Measurements from ENCODE around the gene THRB. TPM values are rescaled to one million over a fixed set of nuclear protein-coding genes. Genes with fewer than 3 reads are reported as not detected.

THRB gene
- total RNA-seq, 4 donors from 2014 or later, result 3.7 to 11.3 (median 6.1) TPM

- TF ChIP-seq CTCF (IDR thresholded peaks at IDR 0.05) (no peak), POLR2A (IDR thresholded peaks at IDR 0.05) (no peak)
- Histone ChIP-seq H3K9me3 (no peaks in the 10 kb centered on the region), H3K27ac (no peak overlapping the region), H3K4me3 (no peak overlapping the region), H3K27me3 (no peaks in the 10 kb centered on the region), H3K36me3 (no peaks in the 10 kb centered on the region), H3K4me1 (no peaks in the 10 kb centered on the region)
- 77 to 81% methylated on average over 1 of the region's 1 CpG for WGBS, 2 donors
- DNase-seq, result no peak
- intact Hi-C loops (cut with DNase I), result no loop called here
These were observed 223.9 kb downstream of the THRB start for GRCh38 chr3:24270744-24271143.

- no peak for TF ChIP-seq POLR2A (IDR thresholded peaks at IDR 0.05)
- no peak for TF ChIP-seq CTCF (IDR thresholded peaks at IDR 0.05)
- H3K9me3 ChIP-seq, result no peaks in the 10 kb centered on the region
- H3K27me3 ChIP-seq, result no peaks in the 10 kb centered on the region
- intact Hi-C loops (cut with DNase I), result no loop called here
- H3K4me1 ChIP-seq, result no peaks in the 10 kb centered on the region
- no peak for DNase-seq
- H3K36me3 ChIP-seq, result no peaks in the 10 kb centered on the region
- no peak overlapping the region for H3K4me3 ChIP-seq
- 72 to 90% methylated on average over 2 of the region's 2 CpGs for WGBS, 2 donors
- no peak overlapping the region for H3K27ac ChIP-seq
These were observed 224.4 kb downstream of the THRB start for GRCh38 chr3:24270204-24270691.

- Histone ChIP-seq H3K27ac (no peak overlapping the region), H3K36me3 (no peaks in the 10 kb centered on the region), H3K27me3 (no peaks in the 10 kb centered on the region), H3K4me3 (no peak overlapping the region), H3K9me3 (no peaks in the 10 kb centered on the region), H3K4me1 (peaks cover 0 to 7% (median 0%) of the 10 kb centered on the region in 3 donors)
- intact Hi-C loops (cut with DNase I), result loop anchor here (10.0 kb wide), 1 partner anchor 370 kb away; no protein-coding TSS in a partner anchor
- 52 to 56% methylated on average over 3 of the region's 3 CpGs for WGBS, 2 donors
- TF ChIP-seq CTCF (IDR thresholded peaks at IDR 0.05) (peak; percentile 16 to 80 (median 70)), POLR2A (IDR thresholded peaks at IDR 0.05) (no peak)
- DNase-seq, result no peak
These were observed 229.9 kb downstream of the THRB start for GRCh38 chr3:24264748-24265158.

- Histone ChIP-seq H3K9me3 (no peaks in the 10 kb centered on the region), H3K4me1 (peaks cover 0 to 7% (median 1%) of the 10 kb centered on the region in 3 donors), H3K36me3 (no peaks in the 10 kb centered on the region), H3K27me3 (no peaks in the 10 kb centered on the region), H3K27ac (no peak overlapping the region), H3K4me3 (no peak overlapping the region)
- 86 to 100% methylated on average over 1 of the region's 1 CpG for WGBS, 2 donors
- TF ChIP-seq POLR2A (IDR thresholded peaks at IDR 0.05), result no peak
- no peak for TF ChIP-seq CTCF (IDR thresholded peaks at IDR 0.05)
- intact Hi-C loops (cut with DNase I), result loop anchor here (10.0 kb wide), 1 partner anchor 371 kb away; no protein-coding TSS in a partner anchor
- no peak for DNase-seq
These were observed 230.6 kb downstream of the THRB start for GRCh38 chr3:24264011-24264410.

GRCh38 chr3:24263069-24263668, 231.5 kb downstream of the THRB start:
- Histone ChIP-seq H3K36me3 (no peaks in the 10 kb centered on the region), H3K4me3 (no peak overlapping the region), H3K27ac (no peak overlapping the region), H3K27me3 (no peaks in the 10 kb centered on the region), H3K4me1 (peaks cover 0 to 7% (median 4%) of the 10 kb centered on the region in 3 donors), H3K9me3 (no peaks in the 10 kb centered on the region)
- no peak for DNase-seq
- intact Hi-C loops (cut with DNase I), result loop anchor here (10.0 kb wide), 1 partner anchor 372 kb away; no protein-coding TSS in a partner anchor
- TF ChIP-seq POLR2A (IDR thresholded peaks at IDR 0.05) (no peak), CTCF (IDR thresholded peaks at IDR 0.05) (no peak)
- 47 to 62% methylated on average over 2 of the region's 2 CpGs for WGBS, 2 donors

Measured in esophagus squamous epithelium (tissue), 5 donors.